ENCODE data around the gene SLC23A1. TPM values are rescaled to one million over a fixed set of nuclear protein-coding genes. Genes with fewer than 3 reads are reported as not detected.

SLC23A1 gene
- total and polyA plus RNA-seq, 2 donors (not counting 1 experiment from before 2014, with no cell fraction given), result 5.8 to 9.6 TPM

GRCh38 chr5:139335811-139336210 is 47.3 kb downstream of the SLC23A1 start:
- POLR2A ChIA-PET, result no interaction called here
- Histone ChIP-seq H3K27me3 (replicated peaks in 1 of 4; ENCODE audit: control extremely low read depth in 1 of 4, control insufficient read depth in 3 of 4, insufficient read depth in 4 of 4, low read length in 3 of 4) (no peaks in the 10 kb centered on the region), H3K9me3 (ENCODE audit: control extremely low read depth in 1 of 3, control insufficient read depth in 2 of 3, insufficient read depth in 1 of 3, low read length in 2 of 3) (no peaks in the 10 kb centered on the region), H3K9ac (ENCODE audit: low read length) (no peak overlapping the region), H4K20me1 (ENCODE audit: control insufficient read depth, insufficient read depth, low read length, poor library complexity, severe bottlenecking) (peaks cover 4% of the 10 kb centered on the region), H3K4me3 (ENCODE audit: control extremely low read depth in 1 of 5, extremely low read depth in 1 of 5, insufficient read depth in 1 of 5, low read depth in 2 of 5, low read length in 4 of 5) (no peak overlapping the region), H3K79me2 (ENCODE audit: control insufficient read depth, insufficient read depth, low read length) (peaks cover under 1% of the 10 kb centered on the region), H3K27ac (ENCODE audit: low read length in 2 of 2) (no peak overlapping the region), H3K4me2 (replicated peaks; ENCODE audit: low read depth, low read length, poor library complexity, severe bottlenecking) (no peak overlapping the region), H2AFZ (ENCODE audit: insufficient read depth, low read depth, low read length, poor library complexity, severe bottlenecking) (no peak overlapping the region), H3K4me1 (ENCODE audit: control insufficient read depth in 2 of 2, insufficient read depth in 2 of 2, low read length in 2 of 2) (peaks cover 1 to 3% of the 10 kb centered on the region in 2 donors), H3K36me3 (replicated peaks in 1 of 2; ENCODE audit: control extremely low read depth in 1 of 2, control insufficient read depth in 1 of 2, extremely low read depth in 1 of 2, insufficient read depth in 2 of 2, low read length in 1 of 2) (peaks cover 4 to 24% of the 10 kb centered on the region in 2 experiments)
- Mint-ChIP-seq H3K4me3 (no peak overlapping the region), H3K27me3 (no peaks in the 10 kb centered on the region), H3K9me3 (ENCODE audit: insufficient read depth) (no peaks in the 10 kb centered on the region), H3K27ac (no peak overlapping the region), H3K4me1 (peaks cover 4% of the 10 kb centered on the region)
- peak; percentile 41 for DNase-seq
- WGBS (ENCODE audit: insufficient coverage), result 86% methylated on average over 1 of the region's 6 CpGs
- no peak for ATAC-seq (ENCODE audit: low read depth)
- intact Hi-C loops (cut with micrococcal nuclease), result no loop called here
- no peak for TF ChIP-seq CTCF (IDR thresholded peaks at IDR 0.05)
- TF ChIP-seq EZH2 (IDR thresholded peaks at IDR 0.05; ENCODE audit: borderline replicate concordance, insufficient read depth, low read depth, low read length, poor library complexity, severe bottlenecking), result no peak
- CTCF ChIA-PET, result no interaction called here

Other genes starting within 250 kb of the SLC23A1 start
- 17.9 and 19.8 TPM in 2 replicates for gene SIL1, start 184.9 kb downstream of the SLC23A1 start, total RNA-seq
- gene SIL1, start 184.9 kb downstream of the SLC23A1 start, polyA plus RNA-seq, result 13.7 and 16.9 TPM in 2 replicates
- 243 and 271 TPM in 2 replicates for gene MATR3, start 89.6 kb downstream of the SLC23A1 start, total RNA-seq
- gene MATR3, start 89.6 kb downstream of the SLC23A1 start, polyA plus RNA-seq, result 76.7 and 179 TPM in 2 replicates
- gene PAIP2, start 41.4 kb downstream of the SLC23A1 start, total RNA-seq, result 109 and 121 TPM in 2 replicates
- 38.5 and 99.0 TPM in 2 replicates for gene PAIP2, start 41.4 kb downstream of the SLC23A1 start, polyA plus RNA-seq
- 71.8 and 72.2 TPM in 2 replicates for gene MZB1, start 6.6 kb upstream of the SLC23A1 start, total RNA-seq
- gene MZB1, start 6.6 kb upstream of the SLC23A1 start, polyA plus RNA-seq, result 306 and 375 TPM in 2 replicates
- 3.0 and 3.7 TPM in 2 replicates for gene PROB1, start 11.8 kb upstream of the SLC23A1 start, total RNA-seq
- gene PROB1, start 11.8 kb upstream of the SLC23A1 start, polyA plus RNA-seq, result 1.1 and 1.2 TPM in 2 replicates
- gene SPATA24, start 20.8 kb upstream of the SLC23A1 start, total RNA-seq, result 6.4 and 8.2 TPM in 2 replicates
- 2.0 and 4.6 TPM in 2 replicates for gene SPATA24, start 20.8 kb upstream of the SLC23A1 start, polyA plus RNA-seq
- gene DNAJC18, start 56.2 kb upstream of the SLC23A1 start, total RNA-seq, result 13.6 and 16.5 TPM in 2 replicates
- gene DNAJC18, start 56.2 kb upstream of the SLC23A1 start, polyA plus RNA-seq, result 2.0 and 2.1 TPM in 2 replicates
- gene ECSCR, start 79.4 kb upstream of the SLC23A1 start, total RNA-seq, result not detected in 2 replicates
- not detected in 2 replicates for gene ECSCR, start 79.4 kb upstream of the SLC23A1 start, polyA plus RNA-seq
- gene SMIM33, start 87.7 kb upstream of the SLC23A1 start, total RNA-seq, result not detected in 2 replicates
- not detected in 2 replicates for gene SMIM33, start 87.7 kb upstream of the SLC23A1 start, polyA plus RNA-seq
- gene STING1, start 99.5 kb upstream of the SLC23A1 start, total RNA-seq, result 0.29 and 1.1 TPM in 2 replicates
- gene STING1, start 99.5 kb upstream of the SLC23A1 start, polyA plus RNA-seq, result 2.8 and 5.3 TPM in 2 replicates
- gene UBE2D2, start 178.0 kb upstream of the SLC23A1 start, total RNA-seq, result 168 and 183 TPM in 2 replicates
- gene UBE2D2, start 178.0 kb upstream of the SLC23A1 start, polyA plus RNA-seq, result 64.3 and 83.4 TPM in 2 replicates